Neural cell (in vitro differentiated cells): ENCODE data around the gene POLR1F. TPM values are rescaled to one million over a fixed set of nuclear protein-coding genes. Genes with fewer than 3 reads are reported as not detected.

ENCODE experiments used
- H2AFZ ChIP-seq: fragments of 200-600, 300-800 bp; sonication (generic), shearing (Covaris generic); 2 replicates; pipeline ENCODE4 v1.6.0; 2014; ENCODE audit warnings: low read depth, mild to moderate bottlenecking, antibody characterized with exemption, low read length, moderate library complexity
- H3F3A ChIP-seq: fragments of 200-600 bp; shearing (Covaris generic); 2 replicates; pipeline ENCODE4 v1.6.1; 2016; ENCODE audit warnings: mild to moderate bottlenecking, moderate library complexity, mixed read lengths, antibody characterized with exemption, low read length; ENCODE audit not compliant: insufficient read depth, poor library complexity, severe bottlenecking
- H3K27ac ChIP-seq: fragments of 200-600, 300-800 bp; sonication (generic), shearing (Covaris generic); 2 replicates; pipeline ENCODE4 v1.5.1; 2014; ENCODE audit warnings: mild to moderate bottlenecking, low read length, moderate library complexity
- H3K27me3 ChIP-seq: fragments of 300-800, 200-600 bp; sonication (generic), shearing (Covaris generic); 2 replicates; pipeline ENCODE4 v1.6.0; 2014; ENCODE audit warnings: mild to moderate bottlenecking, low read depth, low read length, moderate library complexity; ENCODE audit not compliant: insufficient read depth
- H3K36me3 ChIP-seq: fragments of 300-800, 200-600 bp; sonication (generic), shearing (Covaris generic); 2 replicates; pipeline ENCODE4 v1.5.1; 2014; ENCODE audit warnings: mild to moderate bottlenecking, antibody characterized with exemption, low read length, moderate library complexity; ENCODE audit not compliant: insufficient read depth
- H3K4me2 ChIP-seq: fragments of 300-800, 200-600 bp; sonication (generic), shearing (Covaris generic); 2 replicates; pipeline ENCODE4 v1.6.0; 2014; ENCODE audit warnings: mild to moderate bottlenecking, low read length
- H3K4me3 ChIP-seq: fragments of 300-800, 200-600 bp; sonication (generic), shearing (Covaris generic); 2 replicates; pipeline ENCODE4 v1.5.1; 2014; ENCODE audit warnings: mild to moderate bottlenecking, low read length, moderate library complexity
- H3K79me2 ChIP-seq: fragments of 200-600 bp; shearing (Covaris generic); replicated peaks from 2 replicates; pipeline ENCODE4 v1.6.0; 2014; ENCODE audit warnings: mild to moderate bottlenecking, low read length, moderate library complexity; ENCODE audit not compliant: insufficient read depth
- H3K9ac ChIP-seq: fragments of 300-800, 200-600 bp; sonication (generic), shearing (Covaris generic); 2 replicates; pipeline ENCODE4 v1.6.1; 2016; ENCODE audit warnings: mild to moderate bottlenecking, low read length, mixed read lengths
- H3K9me2 ChIP-seq: fragments of 200-600 bp; shearing (Covaris generic); 2 replicates; pipeline ENCODE4 v1.6.1; 2016; ENCODE audit warnings: mild to moderate bottlenecking, low read length, mixed read lengths; ENCODE audit not compliant: insufficient read depth
- H3K9me3 ChIP-seq: fragments of 200-600, 300-800 bp; sonication (generic), shearing (Covaris generic); 2 replicates; pipeline ENCODE4 v1.6.1; 2016; ENCODE audit warnings: mild to moderate bottlenecking, mixed run types, low read length, moderate library complexity, mixed read lengths
- H4K20me1 ChIP-seq: fragments of 200-600 bp; shearing (Covaris generic); 2 replicates; pipeline ENCODE4 v1.6.1; 2016; ENCODE audit warnings: mild to moderate bottlenecking, mixed run types; ENCODE audit not compliant: insufficient read depth
- CTCF ChIP-seq: fragments of 450-650 bp; IDR thresholded peaks from 2 replicates; pipeline ENCODE4 v1.5.1; 2014; ENCODE audit warnings: antibody characterized with exemption, mild to moderate bottlenecking, moderate library complexity; ENCODE audit not compliant: poor library complexity, severe bottlenecking
- EP300 ChIP-seq: fragments of 450-650 bp; conservative IDR thresholded peaks from 2 replicates; pipeline ENCODE4 v1.6.1; 2014; ENCODE audit warnings: antibody characterized with exemption, mild to moderate bottlenecking, moderate library complexity; ENCODE audit not compliant: poor library complexity, severe bottlenecking
- EZH2 ChIP-seq: fragments of 200-600, 300-800 bp; shearing (Covaris generic), sonication (generic); IDR thresholded peaks from 2 replicates; pipeline ENCODE4 v1.6.1; 2014; ENCODE audit warnings: antibody characterized with exemption, low read length, borderline replicate concordance, mild to moderate bottlenecking; ENCODE audit not compliant: insufficient read depth, poor library complexity, severe bottlenecking
- MXI1 ChIP-seq: fragments of 450-650 bp; conservative IDR thresholded peaks from 2 replicates; pipeline ENCODE4 v1.6.1; 2014; ENCODE audit warnings: antibody characterized with exemption, mild to moderate bottlenecking; ENCODE audit not compliant: poor library complexity, severe bottlenecking
- POLR2AphosphoS5 ChIP-seq: IDR thresholded peaks from 2 replicates; pipeline ENCODE4 v1.6.1; 2012
- RAD21 ChIP-seq: fragments of 450-650 bp; conservative IDR thresholded peaks from 2 replicates; pipeline ENCODE4 v1.6.1; 2014; ENCODE audit warnings: antibody characterized with exemption, mild to moderate bottlenecking, moderate library complexity
- SMC3 ChIP-seq: fragments of 450-650 bp; conservative IDR thresholded peaks from 2 replicates; pipeline ENCODE4 v1.6.1; 2014; ENCODE audit warnings: antibody characterized with exemption, mild to moderate bottlenecking, moderate library complexity; ENCODE audit not compliant: poor library complexity
- TAF1 ChIP-seq: IDR thresholded peaks from 2 replicates; pipeline ENCODE4 v1.6.1; 2012; ENCODE audit warnings: low read depth
- polyA plus RNA-seq: library from polyadenylated mRNA; depleted of rRNA; stranded (reverse); fragments of >200 nt; gene quantifications from 2 replicates; pipeline ENCODE4 v1.2.3, GENCODE V29; 2014
- TF ChIP-seq, protein P1 (sequence below): IDR thresholded peaks from 2 replicates; pipeline ENCODE4 v1.6.1; 2012; ENCODE audit warnings: borderline replicate concordance

POLR1F gene
- polyA plus RNA-seq, 1 donor from 2014 or later: 11.9 TPM

- Histone ChIP-seq H3K9ac (no peak overlapping the region), H3K4me3 (no peak overlapping the region), H3K4me2 (no peak overlapping the region), H3K79me2 (no peaks in the 10 kb centered on the region), H3K27ac (no peak overlapping the region), H3F3A (no peaks in the 10 kb centered on the region), H2AFZ (no peak overlapping the region), H3K9me2 (no peaks in the 10 kb centered on the region), H3K9me3 (no peaks in the 10 kb centered on the region), H3K36me3 (peaks cover 5% of the 10 kb centered on the region), H4K20me1 (no peaks in the 10 kb centered on the region), H3K27me3 (no peaks in the 10 kb centered on the region)
- TF ChIP-seq EP300: no peak
- TF ChIP-seq RAD21: no peak
- TF ChIP-seq, protein P1, sequence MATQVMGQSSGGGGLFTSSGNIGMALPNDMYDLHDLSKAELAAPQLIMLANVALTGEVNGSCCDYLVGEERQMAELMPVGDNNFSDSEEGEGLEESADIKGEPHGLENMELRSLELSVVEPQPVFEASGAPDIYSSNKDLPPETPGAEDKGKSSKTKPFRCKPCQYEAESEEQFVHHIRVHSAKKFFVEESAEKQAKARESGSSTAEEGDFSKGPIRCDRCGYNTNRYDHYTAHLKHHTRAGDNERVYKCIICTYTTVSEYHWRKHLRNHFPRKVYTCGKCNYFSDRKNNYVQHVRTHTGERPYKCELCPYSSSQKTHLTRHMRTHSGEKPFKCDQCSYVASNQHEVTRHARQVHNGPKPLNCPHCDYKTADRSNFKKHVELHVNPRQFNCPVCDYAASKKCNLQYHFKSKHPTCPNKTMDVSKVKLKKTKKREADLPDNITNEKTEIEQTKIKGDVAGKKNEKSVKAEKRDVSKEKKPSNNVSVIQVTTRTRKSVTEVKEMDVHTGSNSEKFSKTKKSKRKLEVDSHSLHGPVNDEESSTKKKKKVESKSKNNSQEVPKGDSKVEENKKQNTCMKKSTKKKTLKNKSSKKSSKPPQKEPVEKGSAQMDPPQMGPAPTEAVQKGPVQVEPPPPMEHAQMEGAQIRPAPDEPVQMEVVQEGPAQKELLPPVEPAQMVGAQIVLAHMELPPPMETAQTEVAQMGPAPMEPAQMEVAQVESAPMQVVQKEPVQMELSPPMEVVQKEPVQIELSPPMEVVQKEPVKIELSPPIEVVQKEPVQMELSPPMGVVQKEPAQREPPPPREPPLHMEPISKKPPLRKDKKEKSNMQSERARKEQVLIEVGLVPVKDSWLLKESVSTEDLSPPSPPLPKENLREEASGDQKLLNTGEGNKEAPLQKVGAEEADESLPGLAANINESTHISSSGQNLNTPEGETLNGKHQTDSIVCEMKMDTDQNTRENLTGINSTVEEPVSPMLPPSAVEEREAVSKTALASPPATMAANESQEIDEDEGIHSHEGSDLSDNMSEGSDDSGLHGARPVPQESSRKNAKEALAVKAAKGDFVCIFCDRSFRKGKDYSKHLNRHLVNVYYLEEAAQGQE: no peak
- no peak for TF ChIP-seq CTCF
- no peak for TF ChIP-seq POLR2AphosphoS5
- TF ChIP-seq MXI1: no peak
- TF ChIP-seq EZH2: no peak
- TF ChIP-seq SMC3: no peak
- no peak for TF ChIP-seq TAF1
These were observed 10.5 kb downstream of the POLR1F start for GRCh38 chr7:19698331-19698730.

DNA sequence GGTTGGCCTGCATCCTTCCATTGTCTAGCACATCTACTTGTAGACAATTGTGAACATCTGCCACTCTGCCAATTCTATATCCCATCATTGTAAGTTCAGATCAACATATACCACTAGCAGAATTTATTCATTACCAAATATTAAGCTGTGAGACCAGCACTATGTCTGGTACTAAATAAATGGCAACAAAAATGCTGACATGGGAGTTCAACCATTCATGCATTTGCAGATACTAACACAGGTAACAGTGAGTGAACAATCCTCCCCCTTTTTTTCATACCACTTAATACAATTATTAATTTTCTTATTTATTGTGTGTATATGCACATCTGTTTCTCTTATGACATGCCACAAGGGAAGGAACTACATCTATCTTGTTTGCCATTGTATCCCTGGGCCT, 11.9 kb downstream of the POLR1F start:
- Histone ChIP-seq H3K9me3 (no peaks in the 10 kb centered on the region), H3K79me2 (no peaks in the 10 kb centered on the region), H2AFZ (no peak overlapping the region), H3K9ac (no peak overlapping the region), H4K20me1 (no peaks in the 10 kb centered on the region), H3K4me2 (no peak overlapping the region), H3F3A (no peaks in the 10 kb centered on the region), H3K4me3 (no peak overlapping the region), H3K27me3 (no peaks in the 10 kb centered on the region), H3K9me2 (no peaks in the 10 kb centered on the region), H3K27ac (no peak overlapping the region), H3K36me3 (no peaks in the 10 kb centered on the region)
- TF ChIP-seq POLR2AphosphoS5: no peak
- TF ChIP-seq MXI1: no peak
- TF ChIP-seq EZH2: no peak
- TF ChIP-seq, protein P1: no peak
- no peak for TF ChIP-seq RAD21
- TF ChIP-seq SMC3: no peak
- no peak for TF ChIP-seq CTCF
